Heart left ventricle (tissue), 16 donors: ENCODE measurements around the gene MED15. TPM values are rescaled to one million over a fixed set of nuclear protein-coding genes. Genes with fewer than 3 reads are reported as not detected.

Experiments
- ATAC-seq, 4 donors: fragments of 200-7000 bp; cut with Tn5 transposase; one replicate each; pipeline ENCODE4 v1.9.1; 2020 to 2022; ENCODE audit warnings: moderate library complexity in 4 of 4, mild to moderate bottlenecking in 3 of 4, moderate number of reproducible peaks in 1 of 4
- DNase-seq, 5 donors: peaks; one replicate each; pipeline ENCODE4 v3.0.0-alpha.2; 2020
- H3K27ac ChIP-seq, 12 donors: fragments of 200-600 bp; sonication (generic) in 4 of 12; one replicate each; pipeline versions ENCODE4 v1.5.0 to v1.8.0; 2016 to 2022; ENCODE audit warnings: mild to moderate bottlenecking in 2 of 12
- H3K27me3 ChIP-seq, 9 donors: fragments of 200-600 bp; sonication (generic) in 2 of 9; one replicate each; pipeline versions ENCODE4 v1.5.1 to v1.8.0; 2016 to 2022; ENCODE audit warnings: mild to moderate bottlenecking in 3 of 9
- H3K36me3 ChIP-seq, 9 donors: fragments of 200-600 bp; sonication (generic) in 2 of 9; one replicate each; pipeline versions ENCODE4 v1.5.0 to v1.8.0; 2018 to 2022; ENCODE audit warnings: mild to moderate bottlenecking in 2 of 9
- H3K4me1 ChIP-seq, 12 donors: fragments of 200-600 bp; sonication (generic) in 4 of 12; one replicate each; pipeline versions ENCODE4 v1.5.0 to v1.8.0; 2016 to 2022; ENCODE audit warnings: mild to moderate bottlenecking in 3 of 12
- H3K4me3 ChIP-seq, 12 donors: fragments of 200-600 bp; sonication (generic) in 4 of 12; one replicate each; pipeline versions ENCODE4 v1.5.0 to v1.8.0; 2017 to 2022; ENCODE audit warnings: mild to moderate bottlenecking in 9 of 12, moderate library complexity in 4 of 12
- H3K9me3 ChIP-seq, 12 donors: fragments of 200-600 bp; sonication (generic) in 4 of 12; one replicate each; pipeline versions ENCODE4 v1.5.0 to v1.8.0; 2016 to 2022; ENCODE audit warnings: mild to moderate bottlenecking in 1 of 12
- POLR2A ChIP-seq, 2 donors: fragments of 450-650 bp; IDR thresholded peaks; one replicate each; pipeline ENCODE4 v1.6.1; 2017; ENCODE audit warnings: antibody characterized with exemption in 2 of 2, mild to moderate bottlenecking in 2 of 2, moderate library complexity in 2 of 2
- WGBS, 4 donors: extraction: QIAGEN DNeasy Blood & Tissue Kit in 2 of 4; methylation state at CpG; one replicate each; pipeline versions ENCODE4 v1.1.5 to v1.1.7; 2013 to 2018; 5-methylcytosine and 5-hydroxymethylcytosine counted together
- intact Hi-C, 10 donors: fragments of 100-400 bp; cut with DNase I; formaldehyde crosslinking; loops; one replicate each; pipeline versions ENCODE4 v1.11.1 to v1.14.2; 2022
- polyA plus RNA-seq, 2 donors: library from polyadenylated mRNA; stranded (reverse); fragments of 200-250 nt; gene quantifications; one replicate each; pipeline ENCODE4 v1.2.3, GENCODE V29; 2013
- total RNA-seq, 9 donors: library from RNA; depleted of rRNA in 2 of 9; stranded (reverse); fragments of >200 nt in 2 of 9; fragmentation: NEBNext Ultra II Directional in 3 of 9; extraction: Animal tissue kit (Norgen Biotek cat#: 25700) in 3 of 9; gene quantifications; one replicate each; pipeline versions ENCODE4 v1.1.0 to v1.2.4, GENCODE V29; 2016 to 2023
- TF ChIP-seq, protein P1 (sequence below), 12 donors: fragments of 200-600 bp; sonication (generic) in 4 of 12; IDR thresholded peaks; one replicate each; pipeline versions ENCODE4 v1.5.0 to v1.8.0; 2018 to 2022; ENCODE audit warnings: antibody characterized with exemption in 12 of 12, mild to moderate bottlenecking in 5 of 12
- donor health status: ischemic (EF 13 %, LVEDD 7.1; RV severe dilation, severe dysfunction).
- donor health status: healthy with polysubstance abuse.
- donor health status: DM: no; HTN: yes; CAD: no.
- donor health status: DM: no; HTN: no; CAD: no.
- donor health status: ischemic (EF 25% LVEDD 6.9; RV normal size, moderate dysfunction).
- donor health status: ischemic (EF 25% LVEDD 5.7; RV mildly dilated, moderate dysfunction).
- donor health status: healthy.
- donor health status: DM: yes; HTN: yes; CAD: no.
- donor health status: ischemic (EF 35%, LVEDD 5.7; RV mildly dilated, moderate dysfunction).
- donor health status: nonischemic (EF 11% LVEDD 7.7; RV severe dilation, severe dysfunction).
- donor health status: DM: yes; HTN: yes; CAD: no.
- donor health status: PGD.
- donor health status: ischemic (EF 29% LVEDD 5.4; RV normal size, mild dysfunction).
- donor health status: nonischemic (EF 23%, LVEDD 6.1; RV moderate dilation, normal function).

Gene MED15
- total and polyA plus RNA-seq, 11 donors = 27.9 to 78.3 (median 43.0) TPM

DNA sequence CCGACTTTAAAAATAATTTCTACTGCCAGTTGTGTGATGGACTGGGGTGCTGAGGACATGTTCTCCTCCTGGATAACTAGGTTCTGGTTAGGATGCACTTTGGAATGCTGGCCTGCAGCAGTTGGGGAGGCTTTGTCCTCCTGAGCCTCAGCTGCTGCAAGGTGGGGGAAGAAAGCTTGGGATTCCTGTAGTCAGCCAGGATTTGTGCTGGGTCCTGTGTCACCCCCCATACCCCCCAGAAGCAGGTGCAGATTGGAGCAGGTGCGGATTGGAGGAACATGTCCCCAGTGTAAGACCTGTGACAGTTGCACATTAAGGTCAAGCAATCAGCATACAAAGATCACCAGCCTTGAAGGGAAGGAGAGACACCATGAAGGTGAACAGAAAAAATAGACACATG, 51.1 kb downstream of the MED15 start:
- WGBS, 4 donors = 94 to 98% (median 97%) methylated on average over 2 of the region's 2 CpGs
- H3K4me1 ChIP-seq = peaks cover 4 to 49% (median 33%) of the 10 kb centered on the region in 12 donors
- H3K9me3 ChIP-seq = peaks cover 0 to 7% (median 0%) of the 10 kb centered on the region in 12 donors
- no peak overlapping the region for H3K4me3 ChIP-seq
- no peaks in the 10 kb centered on the region for H3K27me3 ChIP-seq
- DNase-seq (peak in 1 of 5 donors; percentile 4), ATAC-seq (no peak)
- peak overlapping the region in 1 of 12 donors; percentile 75 for H3K27ac ChIP-seq
- intact Hi-C loops = loop anchor here in 2 of 10 donors (5.0 kb wide), 2 partner anchors 46 to 51 kb away; partner anchors contain the start of gene MED15 (in 1 of the 2)
- no peak for TF ChIP-seq POLR2A (IDR thresholded peaks at IDR 0.05)
- TF ChIP-seq, protein P1, sequence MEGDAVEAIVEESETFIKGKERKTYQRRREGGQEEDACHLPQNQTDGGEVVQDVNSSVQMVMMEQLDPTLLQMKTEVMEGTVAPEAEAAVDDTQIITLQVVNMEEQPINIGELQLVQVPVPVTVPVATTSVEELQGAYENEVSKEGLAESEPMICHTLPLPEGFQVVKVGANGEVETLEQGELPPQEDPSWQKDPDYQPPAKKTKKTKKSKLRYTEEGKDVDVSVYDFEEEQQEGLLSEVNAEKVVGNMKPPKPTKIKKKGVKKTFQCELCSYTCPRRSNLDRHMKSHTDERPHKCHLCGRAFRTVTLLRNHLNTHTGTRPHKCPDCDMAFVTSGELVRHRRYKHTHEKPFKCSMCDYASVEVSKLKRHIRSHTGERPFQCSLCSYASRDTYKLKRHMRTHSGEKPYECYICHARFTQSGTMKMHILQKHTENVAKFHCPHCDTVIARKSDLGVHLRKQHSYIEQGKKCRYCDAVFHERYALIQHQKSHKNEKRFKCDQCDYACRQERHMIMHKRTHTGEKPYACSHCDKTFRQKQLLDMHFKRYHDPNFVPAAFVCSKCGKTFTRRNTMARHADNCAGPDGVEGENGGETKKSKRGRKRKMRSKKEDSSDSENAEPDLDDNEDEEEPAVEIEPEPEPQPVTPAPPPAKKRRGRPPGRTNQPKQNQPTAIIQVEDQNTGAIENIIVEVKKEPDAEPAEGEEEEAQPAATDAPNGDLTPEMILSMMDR (IDR thresholded peaks at IDR 0.05) = no peak
- H3K36me3 ChIP-seq = peaks cover 0 to 97% (median 66%) of the 10 kb centered on the region in 9 donors

DNA sequence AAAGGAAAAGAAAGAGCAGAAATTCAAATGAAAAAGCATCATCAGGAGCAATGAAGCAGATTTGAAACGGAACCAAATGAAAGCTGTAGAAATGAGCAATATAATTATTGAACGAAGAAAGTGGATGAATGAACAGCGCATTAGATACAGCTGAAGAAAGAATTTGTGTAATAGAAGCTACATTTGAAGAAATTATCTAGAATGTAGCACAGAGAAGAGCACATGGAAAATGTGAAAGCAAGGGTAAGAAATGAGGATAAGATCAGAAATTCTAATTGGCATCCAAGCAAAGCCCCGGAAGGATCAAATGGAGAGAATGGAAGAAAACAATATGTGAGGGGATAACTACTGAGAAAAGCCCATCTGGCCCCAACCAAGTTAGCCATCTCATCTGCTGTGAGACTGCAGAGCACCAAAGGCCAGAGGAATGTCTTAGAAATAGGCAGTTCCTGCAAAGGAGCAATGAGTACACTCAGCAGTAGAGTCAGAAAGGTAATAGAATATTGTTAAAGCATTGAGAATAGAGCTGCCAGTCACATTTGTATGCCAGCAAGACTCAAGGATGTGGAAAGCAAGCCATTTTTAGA, 51.9 kb downstream of the MED15 start:
- 75 to 87% (median 85%) methylated on average over 4 of the region's 4 CpGs for WGBS, 4 donors
- no peak for ATAC-seq
- peaks cover 0 to 92% (median 65%) of the 10 kb centered on the region in 9 donors for H3K36me3 ChIP-seq

DNA sequence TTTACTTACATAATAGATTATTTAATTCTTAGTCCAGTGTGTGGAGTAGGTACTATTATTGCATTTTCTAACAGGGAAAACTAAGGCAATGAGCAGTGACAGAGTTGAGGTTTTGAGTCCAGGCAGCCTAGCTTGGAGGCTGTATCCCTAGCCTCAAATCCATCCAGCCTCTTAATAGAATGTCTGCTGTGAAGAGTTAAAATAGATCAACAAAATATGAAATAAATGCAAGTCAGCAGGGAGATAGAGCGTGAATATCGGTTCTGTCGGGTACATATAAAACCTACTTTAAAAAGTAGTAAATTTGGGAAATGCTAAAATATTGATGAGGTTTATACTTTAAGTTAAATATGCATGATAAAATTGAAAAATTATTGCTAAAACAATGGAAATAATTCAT, 53.3 kb downstream of the MED15 start:
- TF ChIP-seq, protein P1 (IDR thresholded peaks at IDR 0.05) = no peak
- H3K9me3 ChIP-seq = peaks cover 0 to 7% (median 0%) of the 10 kb centered on the region in 12 donors
- intact Hi-C loops = loop anchor here in 4 of 10 donors (5.0 to 10.0 kb wide), 4 partner anchors 48 to 136 kb away; no protein-coding TSS in a partner anchor
- ATAC-seq (no peak), DNase-seq (no peak)
- no peak overlapping the region for H3K27ac ChIP-seq
- H3K4me1 ChIP-seq = peaks cover 4 to 39% (median 20%) of the 10 kb centered on the region in 12 donors
- H3K36me3 ChIP-seq = peaks cover 0 to 91% (median 73%) of the 10 kb centered on the region in 9 donors
- no peaks in the 10 kb centered on the region for H3K27me3 ChIP-seq
- 95 to 99% (median 99%) methylated on average over 3 of the region's 3 CpGs for WGBS, 4 donors
- H3K4me3 ChIP-seq = no peak overlapping the region

More for the DNA sequence above, 51.9 kb downstream of the MED15 start:
- Histone ChIP-seq H3K9me3 (peaks cover 0 to 7% (median 0%) of the 10 kb centered on the region in 12 donors), H3K4me1 (peaks cover 4 to 46% (median 27%) of the 10 kb centered on the region in 12 donors), H3K27ac (no peak overlapping the region), H3K27me3 (no peaks in the 10 kb centered on the region), H3K4me3 (no peak overlapping the region)
- DNase-seq = no peak
- intact Hi-C loops = loop anchor here in 2 of 10 donors (5.0 kb wide), 2 partner anchors 47 to 52 kb away; partner anchors contain the start of gene MED15 (in 1 of the 2)
- TF ChIP-seq, protein P1 (IDR thresholded peaks at IDR 0.05) = no peak
- TF ChIP-seq POLR2A (IDR thresholded peaks at IDR 0.05) = no peak

DNA sequence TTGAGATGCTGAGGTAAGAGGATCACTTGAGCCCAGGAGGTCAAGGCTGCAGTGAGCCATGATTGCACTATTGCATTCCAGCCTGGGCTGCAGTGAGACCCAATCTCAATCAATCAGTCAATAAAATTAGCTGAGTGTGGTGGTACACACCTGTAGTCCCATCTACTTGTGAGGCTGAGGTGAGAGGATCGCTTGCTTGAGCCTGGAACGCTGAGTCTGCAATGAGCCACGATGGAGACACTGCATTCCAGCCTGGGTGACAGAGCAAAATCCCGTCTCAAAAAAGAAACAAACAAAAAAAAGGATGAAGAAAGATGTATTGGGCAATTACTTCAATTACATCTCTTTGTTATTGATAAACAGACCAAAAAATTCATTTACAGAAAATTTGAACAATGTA, 54.5 kb downstream of the MED15 start:
- ATAC-seq (no peak), DNase-seq (no peak)
- no peaks in the 10 kb centered on the region for H3K27me3 ChIP-seq
- TF ChIP-seq, protein P1 (IDR thresholded peaks at IDR 0.05) = no peak
- TF ChIP-seq POLR2A (IDR thresholded peaks at IDR 0.05) = no peak
- intact Hi-C loops = loop anchor here in 4 of 10 donors (5.0 to 10.0 kb wide), 4 partner anchors 50 to 137 kb away; no protein-coding TSS in a partner anchor
- H3K36me3 ChIP-seq = peaks cover 3 to 91% (median 75%) of the 10 kb centered on the region in 9 donors
- H3K27ac ChIP-seq = no peak overlapping the region
- peaks cover 0 to 7% (median 0%) of the 10 kb centered on the region in 12 donors for H3K9me3 ChIP-seq
- peaks cover 3 to 37% (median 15%) of the 10 kb centered on the region in 12 donors for H3K4me1 ChIP-seq
- no peak overlapping the region for H3K4me3 ChIP-seq
- 88 to 90% (median 90%) methylated on average over 4 of the region's 4 CpGs for WGBS, 4 donors
